Measurements from ENCODE around the gene SPP1. TPM values are rescaled to one million over a fixed set of nuclear protein-coding genes. Genes with fewer than 3 reads are reported as not detected.

Gene SPP1
- total RNA-seq, 2 donors from 2014 or later, result not detected

- ATAC-seq, result peak in 1 of 2 donors; percentile 66
- Mint-ChIP-seq H3K27ac (no peak overlapping the region), H3K36me3 (peaks cover 21% of the 10 kb centered on the region), H3K9me3 (peaks cover 10% of the 10 kb centered on the region), H3K4me3 (no peak overlapping the region), H3K27me3 (no peaks in the 10 kb centered on the region), H3K4me1 (ENCODE audit: low read depth in 2 of 2) (peaks cover 8 to 12% of the 10 kb centered on the region in 2 donors)
- DNase-seq (ENCODE audit: low spot score), result no peak
Observed at GRCh38 chr4:88027611-88028608, 52.4 kb downstream of the SPP1 start.

- H3K4me1 Mint-ChIP-seq (ENCODE audit: low read depth in 2 of 2), result peaks cover 8 to 12% of the 10 kb centered on the region in 2 donors
- H3K36me3 Mint-ChIP-seq, result peaks cover 21% of the 10 kb centered on the region
- DNase-seq (ENCODE audit: low spot score), result no peak
- H3K4me3 Mint-ChIP-seq, result no peak overlapping the region
- no peak for ATAC-seq
- H3K27me3 Mint-ChIP-seq, result no peaks in the 10 kb centered on the region
- H3K9me3 Mint-ChIP-seq, result peaks cover 10% of the 10 kb centered on the region
- H3K27ac Mint-ChIP-seq, result peak overlapping the region in 1 of 2 donors; percentile 5
Observed at GRCh38 chr4:88028946-88029345, 53.4 kb downstream of the SPP1 start.

GRCh38 chr4:88029556-88029955 lies 54.0 kb downstream of the SPP1 start:
- Mint-ChIP-seq H3K4me1 (ENCODE audit: low read depth in 2 of 2) (peaks cover 8 to 12% of the 10 kb centered on the region in 2 donors), H3K4me3 (no peak overlapping the region), H3K27me3 (no peaks in the 10 kb centered on the region), H3K36me3 (peaks cover 18% of the 10 kb centered on the region), H3K9me3 (peaks cover 10% of the 10 kb centered on the region), H3K27ac (peak overlapping the region in 1 of 2 donors; percentile 5)
- ATAC-seq (no peak), DNase-seq (ENCODE audit: low spot score) (no peak)

DNA sequence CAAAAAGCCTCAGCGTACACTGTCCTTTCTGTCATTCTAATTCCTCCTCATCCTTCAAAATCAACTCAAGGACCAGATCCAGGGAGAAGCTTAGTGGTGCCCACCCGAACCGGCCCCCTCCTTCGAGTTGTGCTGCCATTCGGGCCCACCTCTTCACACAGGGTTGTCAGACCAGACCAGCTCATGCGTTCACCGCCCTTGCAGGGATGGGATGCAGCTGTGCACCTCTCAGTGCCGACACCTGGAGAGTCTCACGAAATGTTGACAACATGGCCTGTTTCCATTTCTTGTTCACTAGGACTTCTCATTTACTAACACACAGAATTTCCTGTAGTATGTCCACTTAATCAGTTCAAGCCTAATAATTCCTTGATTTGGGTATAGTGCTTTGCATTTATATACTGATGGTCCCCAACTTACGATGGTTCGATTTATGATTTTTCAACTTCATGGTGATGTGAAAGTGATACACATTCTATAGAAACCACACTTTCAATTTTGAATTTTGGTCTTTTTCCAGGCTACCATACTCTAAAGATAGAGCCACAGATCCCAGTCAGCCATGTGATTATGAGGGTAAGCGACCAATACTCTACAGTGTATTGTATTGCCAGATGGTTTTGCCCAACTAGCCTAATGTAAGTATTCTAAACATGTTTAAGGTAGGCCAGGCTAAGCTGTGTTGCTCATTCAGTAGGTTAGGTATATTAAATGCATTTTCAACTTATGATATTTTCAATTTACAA lies 55.2 kb downstream of the SPP1 start:
- Mint-ChIP-seq H3K27me3 (no peaks in the 10 kb centered on the region), H3K36me3 (peaks cover 19% of the 10 kb centered on the region), H3K27ac (no peak overlapping the region), H3K9me3 (peaks cover 9% of the 10 kb centered on the region), H3K4me1 (ENCODE audit: low read depth in 2 of 2) (peaks cover 8 to 18% of the 10 kb centered on the region in 2 donors), H3K4me3 (no peak overlapping the region)
- DNase-seq (ENCODE audit: low spot score), result no peak
- peak in 1 of 2 donors; percentile 32 for ATAC-seq

Other genes with a start within 250 kb of the SPP1 start
- not detected for gene IBSP, start 176.2 kb upstream of the SPP1 start, total RNA-seq
- not detected for gene MEPE, start 142.7 kb upstream of the SPP1 start, total RNA-seq
- 10 to 100 TPM in 1 of 2 donors, 1 to 10 TPM in 1; 7.8 to 19.5 TPM for gene PKD2, start 31.9 kb downstream of the SPP1 start, total RNA-seq
- under 1 TPM; 0.48 to 0.50 TPM for gene ABCG2, start 182.9 kb downstream of the SPP1 start, total RNA-seq